Heart right ventricle (tissue), 16 donors: ENCODE data around the gene ATP13A4. TPM values are rescaled to one million over a fixed set of nuclear protein-coding genes. Genes with fewer than 3 reads are reported as not detected.

ENCODE experiments used
- ATAC-seq, 8 donors: fragments of 200-7000 bp; cut with Tn5 transposase; one replicate each; pipeline ENCODE4 v1.9.1; 2020; ENCODE audit warnings: mild to moderate bottlenecking in 8 of 8, moderate library complexity in 8 of 8, moderate number of reproducible peaks in 1 of 8
- DNase-seq, 2 donors: peaks; one replicate each; pipeline ENCODE4 v3.0.0-alpha.2; 2020
- H3K27ac ChIP-seq, 10 donors: fragments of 200-600 bp; sonication (generic) in 2 of 10; one replicate each; pipeline versions ENCODE4 v1.5.0 to v1.8.0; 2020 to 2022; ENCODE audit warnings: mild to moderate bottlenecking in 3 of 10
- H3K27me3 ChIP-seq, 7 donors: fragments of 200-600 bp; one replicate each; pipeline ENCODE4 v1.8.0; 2021 to 2022; ENCODE audit warnings: mild to moderate bottlenecking in 2 of 7
- H3K36me3 ChIP-seq, 9 donors: fragments of 200-600 bp; sonication (generic) in 1 of 9; one replicate each; pipeline versions ENCODE4 v1.5.0 to v1.8.0; 2020 to 2022; ENCODE audit warnings: mild to moderate bottlenecking in 2 of 9
- H3K4me1 ChIP-seq, 9 donors: fragments of 200-600 bp; sonication (generic) in 1 of 9; one replicate each; pipeline versions ENCODE4 v1.5.0 to v1.8.0; 2020 to 2022; ENCODE audit warnings: mild to moderate bottlenecking in 4 of 9
- H3K4me3 ChIP-seq, 10 donors: fragments of 200-600 bp; sonication (generic) in 2 of 10; one replicate each; pipeline versions ENCODE4 v1.5.0 to v1.8.0; 2020 to 2022; ENCODE audit warnings: mild to moderate bottlenecking in 7 of 10, moderate library complexity in 2 of 10
- H3K9me3 ChIP-seq, 11 donors: fragments of 200-600 bp in 10 of 11; sonication (generic) in 2 of 11; one replicate each; pipeline versions ENCODE4 v1.5.0 to v1.8.0; 2013 to 2022; ENCODE audit warnings: mild to moderate bottlenecking in 2 of 11, control low read depth in 1 of 11, moderate library complexity in 1 of 11
- CTCF ChIP-seq, 9 donors: fragments of 200-600 bp; sonication (generic) in 2 of 9; IDR thresholded peaks; one replicate each; pipeline versions ENCODE4 v1.5.0 to v1.8.0; 2021 to 2022; ENCODE audit warnings: antibody characterized with exemption in 9 of 9, mild to moderate bottlenecking in 5 of 9, moderate library complexity in 1 of 9
- WGBS, 2 donors: extraction: QIAGEN DNeasy Blood & Tissue Kit; methylation state at CpG; one replicate each; pipeline ENCODE4 v1.1.7; 2013; ENCODE audit warnings: inconsistent platforms in 1 of 2; 5-methylcytosine and 5-hydroxymethylcytosine counted together
- intact Hi-C, 10 donors: fragments of 100-400 bp; cut with DNase I; formaldehyde crosslinking; loops; one replicate each; pipeline versions ENCODE4 v1.11.1 to v1.14.2; 2022
- polyA plus RNA-seq, 2 donors: library from polyadenylated mRNA; stranded (reverse); fragments of 200-250 nt; gene quantifications; one replicate each; pipeline ENCODE4 v1.2.3, GENCODE V29; 2013
- total RNA-seq, 10 donors: library from RNA; stranded (reverse); fragmentation: NEBNext Ultra II Directional in 3 of 10; extraction: Animal tissue kit (Norgen Biotek cat#: 25700) in 3 of 10; gene quantifications; one replicate each; pipeline versions ENCODE4 v1.2.1 to v1.2.4, GENCODE V29; 2021 to 2023
- donor health status: Arrhythmogenic right ventricular cardiomyopathy.
- donor health status: ischemic (EF 13 %, LVEDD 7.1; RV severe dilation, severe dysfunction).
- donor health status: healthy with polysubstance abuse.
- donor health status: DM: no; HTN: yes; CAD: no.
- donor health status: DM: no; HTN: no; CAD: no.
- donor health status: ischemic (EF 25% LVEDD 6.9; RV normal size, moderate dysfunction).
- donor health status: ischemic (EF 25% LVEDD 5.7; RV mildly dilated, moderate dysfunction).
- donor health status: healthy.
- donor health status: DM: yes; HTN: yes; CAD: no.
- donor health status: Ischemic cardiomyopathy.
- donor health status: ischemic (EF 35%, LVEDD 5.7; RV mildly dilated, moderate dysfunction).
- donor health status: nonischemic (EF 11% LVEDD 7.7; RV severe dilation, severe dysfunction).
- donor health status: DM: yes; HTN: yes; CAD: no.
- donor health status: PGD.
- donor health status: ischemic (EF 29% LVEDD 5.4; RV normal size, mild dysfunction).
- donor health status: nonischemic (EF 23%, LVEDD 6.1; RV moderate dilation, normal function).

The ATP13A4 gene
- total and polyA plus RNA-seq, 12 donors = 0.01 to 0.52 (median 0.19) TPM; not detected in 2

- intact Hi-C loops = no loop called here
- no peaks in the 10 kb centered on the region for H3K9me3 ChIP-seq
- 89 to 92% methylated on average over 1 of the region's 1 CpG for WGBS, 2 donors
- DNase-seq = no peak
- H3K4me3 ChIP-seq = no peak overlapping the region
- no peaks in the 10 kb centered on the region for H3K36me3 ChIP-seq
- no peaks in the 10 kb centered on the region for H3K27me3 ChIP-seq
- no peak for TF ChIP-seq CTCF (IDR thresholded peaks at IDR 0.05)
- no peak for ATAC-seq
- no peaks in the 10 kb centered on the region for H3K4me1 ChIP-seq
- no peak overlapping the region for H3K27ac ChIP-seq
Measured at GRCh38 chr3:193491026-193491425, 63.7 kb downstream of the ATP13A4 start.

DNA sequence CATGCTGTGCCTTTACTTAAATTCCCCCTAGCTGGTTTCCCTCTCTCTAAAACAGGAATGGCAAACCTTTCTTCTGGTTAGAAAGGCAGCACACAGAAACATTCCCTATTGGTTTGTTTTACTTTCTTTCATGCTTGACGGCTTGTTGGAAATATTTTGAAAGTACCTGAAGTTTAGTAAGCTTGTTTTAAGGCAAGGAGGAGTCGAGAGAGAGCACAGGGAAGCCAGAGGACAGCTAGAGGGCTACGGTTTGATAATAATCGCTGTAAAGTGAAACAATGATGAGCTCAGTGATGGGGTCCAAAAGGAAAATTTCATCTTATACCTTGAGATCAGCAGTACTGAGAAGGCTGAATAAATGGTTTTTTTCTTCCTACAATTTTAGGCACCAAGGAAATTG, 64.1 kb downstream of the ATP13A4 start:
- H3K36me3 ChIP-seq = no peaks in the 10 kb centered on the region
- H3K27ac ChIP-seq = no peak overlapping the region
- H3K4me1 ChIP-seq = no peaks in the 10 kb centered on the region
- ATAC-seq = no peak
- no peak for TF ChIP-seq CTCF (IDR thresholded peaks at IDR 0.05)
- intact Hi-C loops = no loop called here
- DNase-seq = no peak
- H3K9me3 ChIP-seq = no peaks in the 10 kb centered on the region
- no peak overlapping the region for H3K4me3 ChIP-seq
- WGBS, 2 donors = 82 to 83% methylated on average over 4 of the region's 4 CpGs
- no peaks in the 10 kb centered on the region for H3K27me3 ChIP-seq

DNA sequence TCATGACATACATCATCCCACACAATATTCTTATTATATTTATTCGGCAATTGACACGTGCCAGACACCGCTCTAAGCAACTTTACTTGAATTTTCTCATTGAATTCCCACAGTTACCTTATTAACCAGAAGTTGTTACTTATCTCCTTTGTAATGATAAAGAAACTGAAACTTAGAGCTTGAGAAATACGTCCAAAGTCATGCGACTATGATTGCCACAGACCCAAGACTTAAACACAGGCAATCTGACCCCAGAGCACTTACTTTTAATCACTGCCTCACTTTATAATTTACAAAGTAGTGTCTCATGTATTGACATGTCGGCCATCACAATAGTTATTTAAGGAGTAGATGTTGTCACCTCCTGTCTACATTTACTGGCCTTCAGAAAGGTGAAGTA, 64.7 kb downstream of the ATP13A4 start:
- H3K9me3 ChIP-seq = no peaks in the 10 kb centered on the region
- no peak for TF ChIP-seq CTCF (IDR thresholded peaks at IDR 0.05)
- H3K27ac ChIP-seq = no peak overlapping the region
- no peak overlapping the region for H3K4me3 ChIP-seq
- H3K27me3 ChIP-seq = no peaks in the 10 kb centered on the region
- WGBS, 2 donors = 86 to 89% methylated on average over 6 of the region's 6 CpGs
- no peaks in the 10 kb centered on the region for H3K4me1 ChIP-seq
- ATAC-seq (no peak), DNase-seq (no peak)
- H3K36me3 ChIP-seq = no peaks in the 10 kb centered on the region
- intact Hi-C loops = no loop called here

- no peaks in the 10 kb centered on the region for H3K36me3 ChIP-seq
- H3K27ac ChIP-seq = no peak overlapping the region
- no peaks in the 10 kb centered on the region for H3K9me3 ChIP-seq
- H3K27me3 ChIP-seq = no peaks in the 10 kb centered on the region
- H3K4me3 ChIP-seq = no peak overlapping the region
- 80 to 88% methylated on average over 5 of the region's 5 CpGs for WGBS, 2 donors
- no peaks in the 10 kb centered on the region for H3K4me1 ChIP-seq
- ATAC-seq (no peak), DNase-seq (no peak)
- no peak for TF ChIP-seq CTCF (IDR thresholded peaks at IDR 0.05)
- intact Hi-C loops = no loop called here
Measured at GRCh38 chr3:193488741-193489140, 66.0 kb downstream of the ATP13A4 start.
